ENCODE results near the gene FAM151B. TPM values are rescaled to one million over a fixed set of nuclear protein-coding genes. Genes with fewer than 3 reads are reported as not detected.

The FAM151B gene
- polyA plus RNA-seq (0.80 to 1.0 TPM (median 0.83 TPM) in 3 replicates), polyA minus RNA-seq (1.1 to 1.2 TPM in 2 of 3 replicates, not detected in the other)
- 1.6 TPM for polyA plus RNA-seq (2011; ENCODE audit: low read depth)
- polyA plus RNA-seq (2011; cell fraction: cytosol; rRNA removed), result 0.52 and 0.88 TPM in 2 replicates
- polyA plus RNA-seq (2011; cell fraction: nucleus; rRNA removed), result 0.77 and 0.99 TPM in 2 replicates
- 0.61 and 1.4 TPM in 2 replicates for polyA plus RNA-seq (2012; ENCODE audit: low replicate concordance)
- polyA minus RNA-seq (2011; cell fraction: cytosol; rRNA and poly(A)+ RNA removed), result not detected
- 1.1 and 3.7 TPM in 2 replicates for polyA minus RNA-seq (2011; cell fraction: nucleus; rRNA and poly(A)+ RNA removed)

GRCh38 chr5:80487829-80488721 is at the start of gene FAM151B:
TSS of gene FAM151B (plus strand) at chr5:80488100. CDS start at chr5:80488124, 24 bp downstream.
- Histone ChIP-seq H3K4me1 (ENCODE audit: control insufficient read depth, extremely low read depth, insufficient read depth, low read length) (peaks cover 24% of the 10 kb centered on the region), H3K27ac (ENCODE audit: control insufficient read depth, insufficient read depth, low read length) (peak within 1 kb of the TSS; percentile 85), H3K27me3 (ENCODE audit: control insufficient read depth, extremely low read depth, insufficient read depth, low read length) (no peaks in the 10 kb centered on the region), H3K36me3 (ENCODE audit: control insufficient read depth in 2 of 2, extremely low read depth in 1 of 2, insufficient read depth in 2 of 2, low read length in 2 of 2) (no peaks in the 10 kb centered on the region), H2AFZ (ENCODE audit: control insufficient read depth, low read length) (peak within 1 kb of the TSS; percentile 99), H3K9ac (ENCODE audit: control insufficient read depth, extremely low read depth, insufficient read depth, low read length) (peak within 1 kb of the TSS; percentile 88), H3K9me1 (ENCODE audit: control insufficient read depth, extremely low read depth, insufficient read depth, low read length) (no peaks in the 10 kb centered on the region), H3K9me3 (ENCODE audit: control insufficient read depth, low read depth, low read length) (no peaks in the 10 kb centered on the region), H3K79me2 (ENCODE audit: control insufficient read depth, insufficient read depth, low read length) (no peaks in the 10 kb centered on the region), H3K4me3 (ENCODE audit: control insufficient read depth in 2 of 3, extremely low read depth in 1 of 3, insufficient read depth in 2 of 3, low read depth in 1 of 3, low read length in 3 of 3) (peak within 1 kb of the TSS; percentile 64 to 85 (median 80)), H4K20me1 (ENCODE audit: control insufficient read depth, extremely low read depth, insufficient read depth, low read length) (no peaks in the 10 kb centered on the region), H3K4me2 (ENCODE audit: control insufficient read depth, extremely low read depth, insufficient read depth, low read depth, low read length) (peak within 1 kb of the TSS; percentile 94)
- peak; percentile 51 for FAIRE-seq
- no peak for DNase-seq (ENCODE audit: low read depth, low spot score)
- no peak for TF ChIP-seq EZH2 (IDR thresholded peaks at IDR 0.05; ENCODE audit: low read length)
- TF ChIP-seq, protein P1, sequence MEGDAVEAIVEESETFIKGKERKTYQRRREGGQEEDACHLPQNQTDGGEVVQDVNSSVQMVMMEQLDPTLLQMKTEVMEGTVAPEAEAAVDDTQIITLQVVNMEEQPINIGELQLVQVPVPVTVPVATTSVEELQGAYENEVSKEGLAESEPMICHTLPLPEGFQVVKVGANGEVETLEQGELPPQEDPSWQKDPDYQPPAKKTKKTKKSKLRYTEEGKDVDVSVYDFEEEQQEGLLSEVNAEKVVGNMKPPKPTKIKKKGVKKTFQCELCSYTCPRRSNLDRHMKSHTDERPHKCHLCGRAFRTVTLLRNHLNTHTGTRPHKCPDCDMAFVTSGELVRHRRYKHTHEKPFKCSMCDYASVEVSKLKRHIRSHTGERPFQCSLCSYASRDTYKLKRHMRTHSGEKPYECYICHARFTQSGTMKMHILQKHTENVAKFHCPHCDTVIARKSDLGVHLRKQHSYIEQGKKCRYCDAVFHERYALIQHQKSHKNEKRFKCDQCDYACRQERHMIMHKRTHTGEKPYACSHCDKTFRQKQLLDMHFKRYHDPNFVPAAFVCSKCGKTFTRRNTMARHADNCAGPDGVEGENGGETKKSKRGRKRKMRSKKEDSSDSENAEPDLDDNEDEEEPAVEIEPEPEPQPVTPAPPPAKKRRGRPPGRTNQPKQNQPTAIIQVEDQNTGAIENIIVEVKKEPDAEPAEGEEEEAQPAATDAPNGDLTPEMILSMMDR (optimal IDR thresholded peaks at IDR 0.05 in 1 of 3, IDR thresholded peaks at IDR 0.05 in 1 of 3, conservative IDR thresholded peaks at IDR 0.05 in 1 of 3; ENCODE audit: extremely low read depth in 1 of 3, insufficient read depth in 2 of 3, low read length in 3 of 3), result peak in 2 of 3 experiments; percentile 23 to 51
- dilution Hi-C loops (cut with MboI; ENCODE audit: extremely low pct_ligation_motif_present, low sequenced_read_pairs), result no loop called here

GRCh38 chr5:80438739-80439138 is 49.2 kb upstream of the FAM151B start:
- no peak overlapping the region for H3K4me3 ChIP-seq (ENCODE audit: control insufficient read depth in 2 of 3, extremely low read depth in 1 of 3, insufficient read depth in 2 of 3, low read depth in 1 of 3, low read length in 3 of 3)
- H3K27ac ChIP-seq (ENCODE audit: control insufficient read depth, insufficient read depth, low read length), result no peak overlapping the region
- no peaks in the 10 kb centered on the region for H3K79me2 ChIP-seq (ENCODE audit: control insufficient read depth, insufficient read depth, low read length)
- no peak overlapping the region for H2AFZ ChIP-seq (ENCODE audit: control insufficient read depth, low read length)
- dilution Hi-C loops (cut with MboI; ENCODE audit: extremely low pct_ligation_motif_present, low sequenced_read_pairs), result no loop called here
- no peaks in the 10 kb centered on the region for H4K20me1 ChIP-seq (ENCODE audit: control insufficient read depth, extremely low read depth, insufficient read depth, low read length)
- no peaks in the 10 kb centered on the region for H3K27me3 ChIP-seq (ENCODE audit: control insufficient read depth, extremely low read depth, insufficient read depth, low read length)
- no peaks in the 10 kb centered on the region for H3K9me3 ChIP-seq (ENCODE audit: control insufficient read depth, low read depth, low read length)
- H3K4me2 ChIP-seq (ENCODE audit: control insufficient read depth, extremely low read depth, insufficient read depth, low read depth, low read length), result no peak overlapping the region
- no peak overlapping the region for H3K9ac ChIP-seq (ENCODE audit: control insufficient read depth, extremely low read depth, insufficient read depth, low read length)
- no peaks in the 10 kb centered on the region for H3K9me1 ChIP-seq (ENCODE audit: control insufficient read depth, extremely low read depth, insufficient read depth, low read length)
- DNase-seq (ENCODE audit: low read depth, low spot score) (no peak), FAIRE-seq (no peak)
- peaks cover 3 to 7% of the 10 kb centered on the region in 2 experiments for H3K36me3 ChIP-seq (ENCODE audit: control insufficient read depth in 2 of 2, extremely low read depth in 1 of 2, insufficient read depth in 2 of 2, low read length in 2 of 2)
- H3K4me1 ChIP-seq (ENCODE audit: control insufficient read depth, extremely low read depth, insufficient read depth, low read length), result no peaks in the 10 kb centered on the region
- TF ChIP-seq EZH2 (IDR thresholded peaks at IDR 0.05; ENCODE audit: low read length), result no peak
- TF ChIP-seq, protein P1 (optimal IDR thresholded peaks at IDR 0.05 in 1 of 3, IDR thresholded peaks at IDR 0.05 in 1 of 3, conservative IDR thresholded peaks at IDR 0.05 in 1 of 3; ENCODE audit: extremely low read depth in 1 of 3, insufficient read depth in 2 of 3, low read length in 3 of 3), result no peak

Measured in keratinocyte (primary cell).